ENCODE results near the gene COL9A2. TPM values are rescaled to one million over a fixed set of nuclear protein-coding genes. Genes with fewer than 3 reads are reported as not detected.

Gene COL9A2
- polyA plus RNA-seq, 1 donor from 2014 or later, result 2.3 TPM

DNA sequence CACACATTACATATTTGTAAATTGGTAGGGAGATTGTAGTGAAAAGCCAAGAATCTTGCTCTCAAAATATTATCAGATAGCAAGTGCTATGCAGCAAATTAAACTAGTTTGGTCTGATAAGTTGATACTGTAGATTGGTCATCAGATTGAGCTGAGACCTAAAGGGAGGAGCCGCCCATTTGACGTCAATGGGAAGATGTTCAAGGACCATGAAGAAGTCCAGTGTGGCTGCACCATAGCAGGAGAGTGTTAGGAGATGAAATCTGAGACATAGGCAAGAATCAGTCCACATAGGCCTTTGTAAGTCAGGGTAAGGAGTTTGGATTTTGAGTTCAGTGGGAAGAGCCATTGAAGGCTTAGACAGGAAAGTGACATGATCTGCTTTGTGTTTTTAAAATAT, 42.8 kb downstream of the COL9A2 start:
- Histone ChIP-seq H3K9me3 (ENCODE audit: low read length) (no peaks in the 10 kb centered on the region), H3K27me3 (ENCODE audit: insufficient read depth, low read depth, low read length) (no peaks in the 10 kb centered on the region), H4K20me1 (ENCODE audit: insufficient read depth) (no peaks in the 10 kb centered on the region), H3F3A (ENCODE audit: insufficient read depth, low read length, poor library complexity, severe bottlenecking) (no peaks in the 10 kb centered on the region), H3K79me2 (replicated peaks; ENCODE audit: insufficient read depth, low read length) (no peaks in the 10 kb centered on the region), H3K4me3 (ENCODE audit: low read length) (no peak overlapping the region), H3K9ac (ENCODE audit: low read length) (no peak overlapping the region), H3K9me2 (ENCODE audit: insufficient read depth, low read length) (no peaks in the 10 kb centered on the region), H3K4me2 (ENCODE audit: low read length) (no peak overlapping the region), H2AFZ (ENCODE audit: low read depth, low read length) (no peak overlapping the region), H3K27ac (ENCODE audit: low read length) (no peak overlapping the region), H3K36me3 (ENCODE audit: insufficient read depth, low read length) (peaks cover 5% of the 10 kb centered on the region)
- TF ChIP-seq EP300 (conservative IDR thresholded peaks at IDR 0.05; ENCODE audit: poor library complexity, severe bottlenecking) (no peak), TAF1 (IDR thresholded peaks at IDR 0.05; ENCODE audit: low read depth) (no peak), MXI1 (conservative IDR thresholded peaks at IDR 0.05; ENCODE audit: poor library complexity, severe bottlenecking) (no peak), SMC3 (conservative IDR thresholded peaks at IDR 0.05; ENCODE audit: poor library complexity) (no peak), EZH2 (IDR thresholded peaks at IDR 0.05; ENCODE audit: borderline replicate concordance, insufficient read depth, low read length, poor library complexity, severe bottlenecking) (no peak), RAD21 (conservative IDR thresholded peaks at IDR 0.05) (no peak), POLR2AphosphoS5 (IDR thresholded peaks at IDR 0.05) (no peak)
- TF ChIP-seq, protein P1, sequence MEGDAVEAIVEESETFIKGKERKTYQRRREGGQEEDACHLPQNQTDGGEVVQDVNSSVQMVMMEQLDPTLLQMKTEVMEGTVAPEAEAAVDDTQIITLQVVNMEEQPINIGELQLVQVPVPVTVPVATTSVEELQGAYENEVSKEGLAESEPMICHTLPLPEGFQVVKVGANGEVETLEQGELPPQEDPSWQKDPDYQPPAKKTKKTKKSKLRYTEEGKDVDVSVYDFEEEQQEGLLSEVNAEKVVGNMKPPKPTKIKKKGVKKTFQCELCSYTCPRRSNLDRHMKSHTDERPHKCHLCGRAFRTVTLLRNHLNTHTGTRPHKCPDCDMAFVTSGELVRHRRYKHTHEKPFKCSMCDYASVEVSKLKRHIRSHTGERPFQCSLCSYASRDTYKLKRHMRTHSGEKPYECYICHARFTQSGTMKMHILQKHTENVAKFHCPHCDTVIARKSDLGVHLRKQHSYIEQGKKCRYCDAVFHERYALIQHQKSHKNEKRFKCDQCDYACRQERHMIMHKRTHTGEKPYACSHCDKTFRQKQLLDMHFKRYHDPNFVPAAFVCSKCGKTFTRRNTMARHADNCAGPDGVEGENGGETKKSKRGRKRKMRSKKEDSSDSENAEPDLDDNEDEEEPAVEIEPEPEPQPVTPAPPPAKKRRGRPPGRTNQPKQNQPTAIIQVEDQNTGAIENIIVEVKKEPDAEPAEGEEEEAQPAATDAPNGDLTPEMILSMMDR (IDR thresholded peaks at IDR 0.05; ENCODE audit: poor library complexity, severe bottlenecking), result no peak
- TF ChIP-seq, protein P2, sequence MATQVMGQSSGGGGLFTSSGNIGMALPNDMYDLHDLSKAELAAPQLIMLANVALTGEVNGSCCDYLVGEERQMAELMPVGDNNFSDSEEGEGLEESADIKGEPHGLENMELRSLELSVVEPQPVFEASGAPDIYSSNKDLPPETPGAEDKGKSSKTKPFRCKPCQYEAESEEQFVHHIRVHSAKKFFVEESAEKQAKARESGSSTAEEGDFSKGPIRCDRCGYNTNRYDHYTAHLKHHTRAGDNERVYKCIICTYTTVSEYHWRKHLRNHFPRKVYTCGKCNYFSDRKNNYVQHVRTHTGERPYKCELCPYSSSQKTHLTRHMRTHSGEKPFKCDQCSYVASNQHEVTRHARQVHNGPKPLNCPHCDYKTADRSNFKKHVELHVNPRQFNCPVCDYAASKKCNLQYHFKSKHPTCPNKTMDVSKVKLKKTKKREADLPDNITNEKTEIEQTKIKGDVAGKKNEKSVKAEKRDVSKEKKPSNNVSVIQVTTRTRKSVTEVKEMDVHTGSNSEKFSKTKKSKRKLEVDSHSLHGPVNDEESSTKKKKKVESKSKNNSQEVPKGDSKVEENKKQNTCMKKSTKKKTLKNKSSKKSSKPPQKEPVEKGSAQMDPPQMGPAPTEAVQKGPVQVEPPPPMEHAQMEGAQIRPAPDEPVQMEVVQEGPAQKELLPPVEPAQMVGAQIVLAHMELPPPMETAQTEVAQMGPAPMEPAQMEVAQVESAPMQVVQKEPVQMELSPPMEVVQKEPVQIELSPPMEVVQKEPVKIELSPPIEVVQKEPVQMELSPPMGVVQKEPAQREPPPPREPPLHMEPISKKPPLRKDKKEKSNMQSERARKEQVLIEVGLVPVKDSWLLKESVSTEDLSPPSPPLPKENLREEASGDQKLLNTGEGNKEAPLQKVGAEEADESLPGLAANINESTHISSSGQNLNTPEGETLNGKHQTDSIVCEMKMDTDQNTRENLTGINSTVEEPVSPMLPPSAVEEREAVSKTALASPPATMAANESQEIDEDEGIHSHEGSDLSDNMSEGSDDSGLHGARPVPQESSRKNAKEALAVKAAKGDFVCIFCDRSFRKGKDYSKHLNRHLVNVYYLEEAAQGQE (IDR thresholded peaks at IDR 0.05; ENCODE audit: borderline replicate concordance), result no peak

DNA sequence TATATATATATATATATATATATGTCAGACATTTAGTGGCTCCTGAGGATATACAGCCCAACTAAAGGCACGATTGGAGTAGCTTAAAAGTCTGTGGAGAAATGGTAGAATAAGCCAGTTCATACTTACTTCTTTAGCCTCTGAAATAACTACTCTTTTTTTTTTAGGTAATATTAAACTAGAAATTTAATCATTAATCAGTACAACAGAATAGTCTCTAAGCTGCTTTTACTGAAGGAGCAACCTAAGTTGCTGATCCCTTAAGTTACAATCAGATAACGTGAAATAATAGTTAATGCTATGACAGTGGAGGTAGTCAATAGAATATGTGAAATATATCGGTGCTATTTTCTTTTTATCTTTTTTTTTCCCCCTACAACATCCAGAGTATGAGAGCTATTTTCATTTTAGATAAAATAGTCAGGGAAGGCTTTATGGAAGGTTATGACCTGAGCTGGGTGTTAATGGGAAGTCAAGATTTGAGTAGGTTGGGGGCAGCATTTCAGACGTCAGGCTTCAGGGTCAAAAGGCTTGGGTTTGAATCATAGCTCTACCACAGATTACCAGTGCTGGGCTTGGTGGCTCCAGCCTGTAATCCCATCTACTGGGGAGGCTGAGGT, 43.4 kb downstream of the COL9A2 start:
- H3K27ac ChIP-seq (ENCODE audit: low read length), result no peak overlapping the region
- no peaks in the 10 kb centered on the region for H3K27me3 ChIP-seq (ENCODE audit: insufficient read depth, low read depth, low read length)
- H2AFZ ChIP-seq (ENCODE audit: low read depth, low read length), result no peak overlapping the region
- TF ChIP-seq TAF1 (IDR thresholded peaks at IDR 0.05; ENCODE audit: low read depth) (no peak), EP300 (conservative IDR thresholded peaks at IDR 0.05; ENCODE audit: poor library complexity, severe bottlenecking) (no peak), RAD21 (conservative IDR thresholded peaks at IDR 0.05) (no peak), POLR2AphosphoS5 (IDR thresholded peaks at IDR 0.05) (no peak)
- TF ChIP-seq, protein P1 (IDR thresholded peaks at IDR 0.05; ENCODE audit: poor library complexity, severe bottlenecking), result no peak
- H3K9ac ChIP-seq (ENCODE audit: low read length), result no peak overlapping the region
- H3K4me2 ChIP-seq (ENCODE audit: low read length), result no peak overlapping the region
- no peaks in the 10 kb centered on the region for H3F3A ChIP-seq (ENCODE audit: insufficient read depth, low read length, poor library complexity, severe bottlenecking)
- H3K9me2 ChIP-seq (ENCODE audit: insufficient read depth, low read length), result no peaks in the 10 kb centered on the region
- no peaks in the 10 kb centered on the region for H3K9me3 ChIP-seq (ENCODE audit: low read length)
- peaks cover 5% of the 10 kb centered on the region for H3K36me3 ChIP-seq (ENCODE audit: insufficient read depth, low read length)
- no peaks in the 10 kb centered on the region for H3K79me2 ChIP-seq (replicated peaks; ENCODE audit: insufficient read depth, low read length)
- H3K4me3 ChIP-seq (ENCODE audit: low read length), result no peak overlapping the region
- H4K20me1 ChIP-seq (ENCODE audit: insufficient read depth), result no peaks in the 10 kb centered on the region

Data from neural cell (in vitro differentiated cells).